Aorta (tissue), 5 donors: ENCODE results near the gene GRK1. TPM values are rescaled to one million over a fixed set of nuclear protein-coding genes. Genes with fewer than 3 reads are reported as not detected.

Experiments used
- ATAC-seq: fragments of 200-7000 bp; cut with Tn5 transposase; one replicate; pipeline ENCODE4 v1.9.1; 2022; ENCODE audit warnings: moderate library complexity; ENCODE audit not compliant: low FRiP score
- DNase-seq, 2 donors: peaks; one replicate each; pipeline ENCODE4 v3.0.0-alpha.2; 2020
- H3K27ac ChIP-seq, 2 donors: one replicate each; pipeline ENCODE4 v1.5.1; 2013; ENCODE audit warnings: low read length in 2 of 2, mild to moderate bottlenecking in 2 of 2, moderate library complexity in 2 of 2, control low read depth in 1 of 2, inconsistent platforms in 1 of 2, low read depth in 1 of 2
- H3K27me3 ChIP-seq, 2 donors: one replicate each; pipeline ENCODE4 v1.6.1; 2013; ENCODE audit warnings: control low read depth in 1 of 2, low read length in 1 of 2, mild to moderate bottlenecking in 1 of 2, moderate library complexity in 1 of 2; ENCODE audit not compliant: insufficient read depth in 2 of 2, control insufficient read depth in 1 of 2
- H3K36me3 ChIP-seq, 2 donors: one replicate each; pipeline ENCODE4 v1.6.1; 2013; ENCODE audit warnings: control low read depth in 1 of 2, low read length in 1 of 2, mild to moderate bottlenecking in 1 of 2; ENCODE audit not compliant: insufficient read depth in 2 of 2, control insufficient read depth in 1 of 2
- H3K4me1 ChIP-seq, 2 donors: one replicate each; pipeline ENCODE4 v1.6.1; 2013; ENCODE audit warnings: low read length in 2 of 2, control low read depth in 1 of 2, mild to moderate bottlenecking in 1 of 2, moderate library complexity in 1 of 2; ENCODE audit not compliant: insufficient read depth in 2 of 2, control insufficient read depth in 1 of 2
- H3K4me3 ChIP-seq, 2 donors: one replicate each; pipeline ENCODE4 v1.5.1; 2013; ENCODE audit warnings: low read length in 2 of 2, control low read depth in 1 of 2, mild to moderate bottlenecking in 1 of 2
- H3K9me3 ChIP-seq: one replicate; pipeline ENCODE4 v1.6.1; 2013; ENCODE audit warnings: mild to moderate bottlenecking, low read length; ENCODE audit not compliant: control insufficient read depth
- WGBS, 2 donors: extraction: QIAGEN DNeasy Blood & Tissue Kit; methylation state at CpG; one replicate each; pipeline ENCODE4 v1.1.7; 2013; 5-methylcytosine and 5-hydroxymethylcytosine counted together
- intact Hi-C, 2 donors: fragments of 100-400 bp; cut with DNase I; formaldehyde crosslinking; loops; one replicate each; pipeline versions ENCODE4 v1.14.2 to v1.15.0; 2022
- polyA plus RNA-seq, 2 donors: library from polyadenylated mRNA; stranded (reverse); fragments of 200-250 nt; gene quantifications; one replicate each; pipeline ENCODE4 v1.2.3, GENCODE V29; 2013
- total RNA-seq, 2 donors: library from RNA; stranded (reverse); fragmentation: NEBNext Ultra II Directional; extraction: Animal tissue kit (Norgen Biotek cat#: 25700); gene quantifications; one replicate each; pipeline ENCODE4 v1.2.1, GENCODE V29; 2021
- donor health status: healthy with polysubstance abuse.
- donor health status: Bipolar disorder and iron deficiency.
- donor health status: DM: no; HTN: no; CAD: no.
- donor health status: DM: no; HTN: no; CAD: no.
- donor health status: DM: yes; HTN: yes; CAD: no.

Gene GRK1
- total and polyA plus RNA-seq, 4 donors = 0.10 TPM; not detected in 3

GRCh38 chr13:113645329-113645728 lies 21.7 kb upstream of the GRK1 start:
- 97 to 99% methylated on average over 9 of the region's 9 CpGs for WGBS, 2 donors

DNA sequence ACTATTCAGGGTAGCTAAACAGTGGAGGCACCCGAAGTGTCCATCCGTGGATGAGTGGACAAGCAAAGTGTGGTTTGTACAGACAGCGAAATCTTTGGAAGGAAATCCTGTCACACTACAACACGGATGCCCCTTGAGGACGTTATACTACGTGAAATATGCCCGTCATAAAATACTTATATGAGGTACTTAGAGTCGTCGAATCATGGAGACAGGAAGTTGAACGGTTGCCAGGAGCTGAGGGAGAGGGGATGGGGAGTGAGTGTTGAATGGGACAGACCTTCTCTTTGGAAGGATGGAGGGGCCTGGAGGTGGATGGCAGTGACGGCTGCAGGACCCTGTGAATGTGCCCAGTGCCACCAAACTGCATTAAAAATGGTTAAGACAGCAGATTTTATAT lies 20.6 kb upstream of the GRK1 start:
- intact Hi-C loops = no loop called here
- Histone ChIP-seq H3K36me3 (no peaks in the 10 kb centered on the region), H3K27ac (no peak overlapping the region), H3K9me3 (no peaks in the 10 kb centered on the region), H3K27me3 (no peaks in the 10 kb centered on the region), H3K4me3 (no peak overlapping the region), H3K4me1 (no peaks in the 10 kb centered on the region)
- ATAC-seq (no peak), DNase-seq (peak; percentile 14 to 39)
- 49 to 52% methylated on average over 11 of the region's 11 CpGs for WGBS, 2 donors

More at GRCh38 chr13:113645329-113645728, 21.7 kb upstream of the GRK1 start:
- intact Hi-C loops = no loop called here
- Histone ChIP-seq H3K27me3 (no peaks in the 10 kb centered on the region), H3K36me3 (no peaks in the 10 kb centered on the region), H3K4me3 (no peak overlapping the region), H3K4me1 (no peaks in the 10 kb centered on the region), H3K9me3 (no peaks in the 10 kb centered on the region), H3K27ac (no peak overlapping the region)
- no peak for ATAC-seq
- DNase-seq = no peak

DNA sequence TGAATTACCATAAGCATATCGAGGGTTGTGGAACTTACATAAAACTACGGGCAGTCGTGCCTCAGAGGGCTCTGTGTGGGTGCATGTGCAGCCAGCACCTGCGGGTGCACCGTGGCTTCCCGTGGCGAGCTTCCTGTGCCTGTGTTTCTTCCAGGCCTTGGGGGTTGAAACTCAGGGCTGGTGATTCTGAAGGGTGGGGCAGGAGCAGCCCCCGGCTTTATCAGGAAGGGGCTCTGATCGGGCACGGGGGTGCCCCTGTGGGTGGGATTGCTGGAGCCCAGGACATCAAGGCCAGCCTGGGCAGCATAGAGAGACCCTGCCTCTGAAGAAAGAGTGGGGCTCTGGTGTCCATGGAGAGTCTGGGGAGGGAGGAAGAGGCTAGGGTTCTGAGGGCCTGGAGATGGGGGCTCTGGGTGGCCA lies 20.1 kb upstream of the GRK1 start:
- Histone ChIP-seq H3K4me1 (no peaks in the 10 kb centered on the region), H3K27ac (no peak overlapping the region), H3K27me3 (no peaks in the 10 kb centered on the region), H3K36me3 (no peaks in the 10 kb centered on the region), H3K4me3 (no peak overlapping the region), H3K9me3 (no peaks in the 10 kb centered on the region)
- 35 to 46% methylated on average over 10 of the region's 10 CpGs for WGBS, 2 donors
- peak; percentile 40 to 67 for DNase-seq
- ATAC-seq = no peak
- intact Hi-C loops = no loop called here

- H3K27me3 ChIP-seq = no peaks in the 10 kb centered on the region
- no peaks in the 10 kb centered on the region for H3K4me1 ChIP-seq
- H3K36me3 ChIP-seq = no peaks in the 10 kb centered on the region
- DNase-seq = peak; percentile 95 to 96
- no peak overlapping the region for H3K4me3 ChIP-seq
- no peaks in the 10 kb centered on the region for H3K9me3 ChIP-seq
- ATAC-seq = peak; percentile 92
- H3K27ac ChIP-seq = peak overlapping the region in 1 of 2 donors; percentile 4
- WGBS, 2 donors = 45 to 49% methylated on average over 42 of the region's 42 CpGs
- intact Hi-C loops = no loop called here
These were observed 19.4 kb upstream of the GRK1 start for GRCh38 chr13:113647351-113648215.

- ATAC-seq = no peak
- no peak overlapping the region for H3K27ac ChIP-seq
- H3K9me3 ChIP-seq = no peaks in the 10 kb centered on the region
- no peaks in the 10 kb centered on the region for H3K4me1 ChIP-seq
- intact Hi-C loops = no loop called here
- peak; percentile 34 to 58 for DNase-seq
- H3K4me3 ChIP-seq = no peak overlapping the region
- WGBS, 2 donors = 83 to 90% methylated on average over 13 of the region's 13 CpGs
- H3K27me3 ChIP-seq = no peaks in the 10 kb centered on the region
- no peaks in the 10 kb centered on the region for H3K36me3 ChIP-seq
These were observed 18.8 kb upstream of the GRK1 start for GRCh38 chr13:113648216-113648610.

DNA sequence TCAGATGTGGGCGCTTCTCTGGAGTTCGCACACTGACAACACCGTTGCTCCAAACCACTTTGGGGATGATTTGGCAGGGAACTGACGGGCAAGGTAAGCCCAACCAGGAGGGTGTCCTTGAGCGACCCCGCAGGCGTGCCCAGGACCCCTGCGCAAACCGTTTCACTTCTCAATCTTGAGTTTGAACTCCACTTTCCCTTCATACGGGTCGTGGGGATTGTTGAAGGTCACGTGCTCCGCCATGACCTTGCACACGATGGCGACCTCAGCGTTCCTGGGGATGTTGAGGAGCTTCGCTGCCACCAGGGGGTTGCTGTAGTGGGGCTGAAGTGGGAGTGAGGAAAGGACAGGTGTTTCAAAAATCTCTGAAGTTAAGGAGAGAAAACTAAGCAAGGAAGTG lies 17.8 kb upstream of the GRK1 start:
- no peaks in the 10 kb centered on the region for H3K27me3 ChIP-seq
- no peak overlapping the region for H3K27ac ChIP-seq
- no peak overlapping the region for H3K4me3 ChIP-seq
- H3K4me1 ChIP-seq = no peaks in the 10 kb centered on the region
- no peaks in the 10 kb centered on the region for H3K9me3 ChIP-seq
- H3K36me3 ChIP-seq = no peaks in the 10 kb centered on the region
- intact Hi-C loops = no loop called here
- 91% methylated on average over 17 of the region's 17 CpGs for WGBS, 2 donors
- peak; percentile 19 to 54 for DNase-seq
- no peak for ATAC-seq

GRCh38 chr13:113650275-113650674 lies 16.7 kb upstream of the GRK1 start:
- Histone ChIP-seq H3K27ac (no peak overlapping the region), H3K36me3 (no peaks in the 10 kb centered on the region), H3K27me3 (no peaks in the 10 kb centered on the region), H3K4me1 (no peaks in the 10 kb centered on the region), H3K9me3 (no peaks in the 10 kb centered on the region), H3K4me3 (no peak overlapping the region)
- ATAC-seq = no peak
- WGBS, 2 donors = 96 to 97% methylated on average over 15 of the region's 15 CpGs
- DNase-seq = peak; percentile 36 to 41
- intact Hi-C loops = no loop called here

GRCh38 chr13:113650731-113651148 lies 16.3 kb upstream of the GRK1 start:
- H3K4me1 ChIP-seq = no peaks in the 10 kb centered on the region
- 94 to 96% methylated on average over 16 of the region's 16 CpGs for WGBS, 2 donors
- no peak overlapping the region for H3K4me3 ChIP-seq
- no peaks in the 10 kb centered on the region for H3K36me3 ChIP-seq
- DNase-seq (peak; percentile 17 to 31), ATAC-seq (no peak)
- no peaks in the 10 kb centered on the region for H3K27me3 ChIP-seq
- no peak overlapping the region for H3K27ac ChIP-seq
- H3K9me3 ChIP-seq = no peaks in the 10 kb centered on the region
- intact Hi-C loops = no loop called here
